A172 (cell line): ENCODE results near the gene EEFSEC. TPM values are rescaled to one million over a fixed set of nuclear protein-coding genes. Genes with fewer than 3 reads are reported as not detected.

ENCODE experiments used
- DNase-seq: peaks from one replicate; pipeline ENCODE4 v3.0.0-alpha.2; 2015; ENCODE audit warnings: low spot score
- total RNA-seq: library from RNA; depleted of rRNA; stranded (reverse); fragments of >200 nt; shearing (Covaris generic); gene quantifications from 2 replicates; pipeline ENCODE4 v1.2.3, GENCODE V29; 2014

Gene EEFSEC
- total RNA-seq, 1 experiment from 2014 or later, result 3.5 TPM

DNA sequence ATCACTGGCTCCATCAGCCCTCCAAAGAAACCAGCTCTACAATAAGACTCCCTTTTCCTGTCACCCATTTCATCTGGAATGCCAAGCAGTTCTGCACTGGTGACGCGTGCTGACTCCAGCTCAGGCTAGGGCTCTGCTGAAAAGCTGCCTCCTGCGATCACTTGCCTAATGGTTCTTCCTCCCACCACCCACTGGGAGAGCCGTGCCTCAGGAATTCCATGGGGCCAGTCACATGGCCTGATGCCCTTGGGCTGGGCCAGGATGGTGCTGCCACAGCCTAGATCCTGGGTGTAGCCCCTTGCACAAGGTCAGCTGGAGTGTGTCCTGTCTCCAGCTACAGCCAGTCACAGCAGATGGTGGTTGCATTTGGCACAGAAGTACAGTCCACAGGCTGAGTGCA is 214.5 kb downstream of the EEFSEC start:
- DNase-seq, result peak; percentile 68

DNA sequence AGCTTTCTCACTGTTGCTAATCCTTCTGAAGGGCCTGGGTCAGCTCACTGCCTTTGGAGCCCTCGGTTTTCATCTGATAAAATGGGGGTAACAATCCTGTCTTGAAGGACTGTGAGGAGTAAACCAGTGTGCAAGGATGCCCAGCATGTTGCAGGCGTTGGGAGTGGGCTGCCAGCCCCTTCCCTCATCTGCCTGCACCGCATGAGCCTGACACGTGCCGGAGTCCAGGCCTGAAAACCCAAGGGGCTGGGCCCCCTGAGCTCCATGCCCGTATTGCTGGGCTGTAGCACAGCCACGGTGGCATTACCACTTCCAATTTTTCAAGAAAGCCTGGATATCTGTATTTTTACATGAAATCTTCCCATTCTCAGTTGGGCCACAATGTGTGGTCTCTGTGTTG is 215.3 kb downstream of the EEFSEC start:
- DNase-seq, result no peak

DNA sequence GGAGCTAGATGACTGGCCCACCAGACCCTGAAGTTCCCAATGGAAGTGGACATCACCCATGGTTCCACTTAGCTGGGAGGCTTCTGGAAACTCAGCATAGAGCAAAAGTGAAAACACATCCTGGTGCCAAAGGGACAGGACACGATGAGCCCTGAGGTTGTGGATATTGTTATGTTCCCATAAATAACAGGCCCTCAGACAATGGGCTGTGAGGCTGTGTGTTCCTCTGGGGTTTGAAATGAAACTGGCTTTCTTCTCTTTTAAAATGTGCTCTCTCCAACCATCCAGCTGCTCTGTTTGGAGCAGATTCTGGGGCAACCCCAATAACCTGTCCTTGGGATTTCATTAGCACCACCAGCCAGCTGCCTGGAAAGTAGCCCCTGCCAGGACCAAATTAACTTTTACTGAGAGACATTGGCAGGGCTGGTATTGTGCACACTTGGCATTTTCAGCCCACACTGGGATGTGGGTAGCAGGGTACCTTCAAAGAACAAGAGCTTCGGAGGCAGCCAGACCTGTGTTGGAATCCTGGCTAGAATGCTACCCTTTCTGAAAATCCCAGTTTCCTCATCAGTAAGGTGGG is 215.9 kb downstream of the EEFSEC start:
- DNase-seq, result no peak

DNA sequence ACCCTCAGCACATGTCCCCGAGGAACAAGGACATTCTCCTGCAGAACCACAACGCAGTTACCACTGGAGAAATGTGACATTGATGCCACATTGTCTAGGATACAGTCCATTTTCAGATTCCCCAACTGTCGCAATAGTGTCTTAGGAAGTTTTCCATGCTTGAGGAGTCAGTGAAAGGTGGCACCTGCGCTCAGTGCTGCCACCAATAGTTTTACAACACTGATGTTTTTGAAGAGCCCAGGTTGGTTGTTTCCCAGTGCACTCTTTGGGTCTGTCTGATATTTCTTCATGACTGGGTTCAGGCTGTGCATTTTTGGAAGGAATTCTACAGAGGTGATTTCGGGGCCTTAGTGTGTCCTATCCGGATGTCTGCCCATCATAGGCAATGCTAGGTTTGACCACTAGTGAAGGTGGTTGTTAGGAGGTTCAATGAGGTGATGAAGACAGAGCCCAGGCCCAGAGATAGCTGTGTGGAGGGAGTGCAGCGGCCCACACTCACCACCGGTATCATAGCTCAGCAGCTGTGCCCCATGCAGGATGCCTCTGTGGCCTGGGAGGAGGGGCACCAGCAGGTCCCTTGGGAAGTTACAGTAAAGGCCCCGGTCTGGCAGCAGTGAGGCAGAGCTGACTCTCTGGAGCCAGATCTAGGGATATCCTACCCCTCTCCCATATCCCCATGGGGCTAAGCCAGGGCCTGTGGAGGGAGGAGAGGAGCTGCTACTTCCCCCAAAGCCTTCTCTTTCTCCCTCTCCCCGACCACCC is 216.8 kb downstream of the EEFSEC start:
- no peak for DNase-seq

DNA sequence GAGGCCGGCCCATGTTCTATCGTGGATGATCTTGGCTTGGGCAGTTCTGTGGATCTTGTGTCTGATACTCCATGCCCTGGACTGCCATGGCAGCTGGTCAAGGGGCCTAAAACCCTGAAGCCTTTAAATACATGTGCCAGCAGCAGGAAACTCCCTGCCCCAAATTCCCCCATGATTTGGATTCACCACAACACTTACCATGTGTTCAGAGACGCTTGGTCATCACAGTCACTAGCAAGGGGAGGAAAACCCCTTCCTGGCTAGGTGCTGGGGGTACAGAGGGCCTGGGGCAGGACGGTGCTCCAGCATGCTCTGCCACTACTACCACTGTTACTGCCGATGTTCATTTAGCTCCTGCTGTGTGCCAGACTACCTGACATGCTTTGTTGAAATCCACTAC is 219.0 kb downstream of the EEFSEC start:
- DNase-seq, result no peak

DNA sequence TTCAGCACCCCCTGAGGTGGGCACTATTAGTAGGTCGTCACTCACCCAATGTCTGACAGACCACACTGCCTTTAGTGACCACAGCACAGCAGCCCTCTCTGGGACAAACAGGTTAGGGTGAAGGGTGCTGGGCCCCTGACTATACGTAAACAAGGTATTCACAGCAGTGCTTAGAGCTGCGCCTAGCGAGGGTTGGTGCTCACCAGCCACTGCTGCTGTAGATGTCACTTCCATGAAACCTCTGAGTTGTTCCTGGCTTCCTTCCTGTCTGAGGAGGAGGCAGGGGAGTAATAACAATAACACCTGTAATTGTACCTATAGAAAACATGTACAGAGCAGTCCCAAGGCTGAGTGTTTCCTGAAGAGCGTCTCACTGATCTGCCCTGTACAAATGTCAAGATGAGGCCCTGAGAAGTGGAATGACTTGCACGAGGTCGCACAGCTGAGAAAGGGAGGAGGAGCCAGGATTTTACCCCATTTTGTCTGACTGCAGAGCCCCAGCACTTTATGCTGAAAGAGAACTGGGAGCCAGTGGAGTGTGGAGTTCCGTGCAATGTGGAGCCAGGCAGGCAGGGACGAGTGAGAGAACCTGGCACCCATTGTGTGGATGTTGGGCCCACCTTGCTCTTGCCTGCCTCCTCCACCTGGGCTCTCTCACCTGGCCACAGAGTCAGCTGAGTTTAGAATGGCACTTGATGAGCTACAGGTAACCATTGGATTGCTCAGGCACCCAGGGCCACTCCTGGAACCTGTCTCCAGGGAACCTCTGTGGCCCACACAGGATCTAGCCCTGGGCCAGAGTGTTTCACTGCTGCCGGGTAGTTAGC is 219.6 kb downstream of the EEFSEC start:
- no peak for DNase-seq

DNA sequence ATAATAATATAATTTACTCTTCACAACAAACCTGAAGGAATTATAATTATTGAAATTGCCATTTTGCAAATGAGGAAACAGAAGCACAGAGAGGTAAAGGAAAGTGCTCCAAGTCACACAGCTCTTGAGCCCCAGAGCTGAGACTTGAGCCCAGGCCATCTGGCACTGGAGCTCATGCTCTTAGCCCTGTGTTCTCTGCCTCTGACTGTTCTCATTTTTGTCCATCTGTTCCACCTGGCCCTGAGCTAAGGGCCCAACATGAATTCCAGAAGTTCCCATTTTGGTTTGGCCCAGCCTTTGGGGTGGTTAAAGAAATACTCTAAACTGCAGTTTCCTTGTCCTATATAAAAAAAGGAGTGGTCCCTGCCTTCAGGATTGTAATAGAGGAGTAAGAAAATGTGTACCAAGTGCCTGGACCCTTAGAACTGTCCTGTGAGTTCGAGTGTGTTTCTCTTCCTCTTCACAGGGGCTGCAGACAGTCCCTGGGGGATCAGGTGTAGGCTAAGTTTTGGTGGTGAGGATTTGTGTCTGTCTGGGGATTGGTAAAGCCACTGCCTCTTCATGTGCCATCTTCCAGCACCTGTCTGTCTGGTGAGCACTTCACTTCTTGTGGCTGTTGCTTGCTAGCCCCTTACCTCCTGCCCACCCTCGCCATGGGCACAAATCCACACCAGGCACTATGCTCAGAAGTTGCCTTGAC is 221.6 kb downstream of the EEFSEC start:
- DNase-seq, result no peak

DNA sequence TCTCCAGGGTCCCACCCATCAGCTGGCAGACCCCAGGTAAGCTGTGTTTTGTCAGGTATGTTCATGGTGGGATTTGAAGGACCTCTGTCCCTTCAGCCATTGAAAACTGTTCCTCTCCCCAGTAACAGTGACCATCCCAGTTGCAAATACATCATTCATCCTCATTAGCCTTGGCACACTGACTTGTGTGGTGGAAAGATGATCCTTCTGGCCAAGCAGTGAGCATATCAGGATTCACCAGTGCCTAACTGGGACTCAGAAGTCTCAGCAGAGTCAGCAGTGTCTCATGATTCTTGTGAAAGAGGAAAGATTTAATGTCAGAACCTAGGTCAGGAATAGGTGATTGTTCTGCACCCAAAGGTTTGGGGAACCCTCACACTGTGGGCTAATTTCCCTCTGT is 223.2 kb downstream of the EEFSEC start:
- no peak for DNase-seq

DNA sequence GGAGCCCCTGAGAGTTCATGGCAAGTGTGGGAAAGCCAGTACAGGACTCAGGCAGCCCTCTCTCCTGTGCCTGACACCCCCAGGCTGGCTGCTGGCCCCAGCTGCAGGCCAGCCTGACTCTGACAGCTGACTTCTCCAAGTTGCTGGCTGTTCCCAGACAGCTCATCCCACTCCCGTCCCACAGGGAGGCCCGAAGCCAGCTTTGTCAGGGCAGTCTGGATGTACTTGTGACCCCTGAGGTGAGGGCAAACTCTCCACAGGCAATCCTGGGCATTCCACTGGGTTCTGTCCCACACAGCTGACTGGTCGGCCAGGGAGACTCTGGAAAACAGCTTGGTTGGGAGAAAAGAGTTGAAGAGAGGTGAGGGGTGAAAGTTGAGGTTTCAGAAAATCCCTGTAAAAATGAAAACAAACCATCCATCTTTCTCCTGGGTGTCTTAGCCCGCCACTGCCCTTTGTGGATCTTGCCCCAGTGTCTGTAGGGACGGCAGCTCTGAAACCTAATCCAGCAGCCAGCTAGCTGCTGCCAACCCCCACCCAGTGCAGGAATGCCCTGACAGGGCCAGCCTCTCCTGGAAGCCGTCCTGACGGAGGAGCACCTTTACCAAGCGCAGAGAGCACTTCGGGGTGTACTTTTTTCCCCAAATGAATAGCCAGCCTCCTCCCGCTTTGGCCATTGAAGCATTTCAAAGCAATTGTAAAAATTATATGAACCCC is 225.5 kb downstream of the EEFSEC start:
- DNase-seq, result peak; percentile 16

DNA sequence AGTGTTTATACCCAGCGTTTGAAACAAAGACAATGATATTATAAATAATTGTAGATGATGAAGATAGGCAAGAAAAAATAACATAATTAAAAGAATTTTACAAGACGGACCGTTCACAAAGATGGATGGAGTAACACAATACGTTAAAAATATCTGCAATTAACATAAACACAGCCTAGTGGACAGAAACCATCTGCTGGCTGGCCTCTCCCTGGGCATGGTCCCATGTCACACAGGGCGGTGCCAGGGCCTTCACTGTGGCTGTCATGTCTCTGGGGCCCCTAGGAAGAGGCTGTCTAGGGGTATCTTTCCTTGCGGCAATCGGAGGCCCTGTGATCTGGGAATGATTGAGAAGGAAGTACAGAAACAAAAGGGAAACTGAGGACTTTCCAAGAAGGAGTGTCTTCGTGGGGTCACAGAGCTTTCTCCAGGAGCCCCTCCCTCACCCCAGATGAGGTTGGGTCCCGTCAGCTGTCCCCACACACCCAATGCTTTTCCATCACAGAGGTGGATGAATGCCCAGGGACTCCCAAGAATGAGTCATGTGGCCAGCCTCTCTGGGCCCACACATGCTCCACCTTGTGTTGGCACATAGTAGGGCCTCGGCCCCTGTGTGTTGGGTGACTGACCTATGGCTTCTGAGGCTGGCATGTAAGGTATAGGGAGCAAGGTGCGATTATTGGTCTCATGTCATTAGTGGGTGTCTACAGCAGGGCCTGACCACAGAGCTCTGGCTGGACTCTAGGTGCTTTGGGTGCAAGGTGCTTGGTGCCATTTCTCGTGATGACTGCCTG is 226.3 kb downstream of the EEFSEC start:
- DNase-seq, result no peak

DNA sequence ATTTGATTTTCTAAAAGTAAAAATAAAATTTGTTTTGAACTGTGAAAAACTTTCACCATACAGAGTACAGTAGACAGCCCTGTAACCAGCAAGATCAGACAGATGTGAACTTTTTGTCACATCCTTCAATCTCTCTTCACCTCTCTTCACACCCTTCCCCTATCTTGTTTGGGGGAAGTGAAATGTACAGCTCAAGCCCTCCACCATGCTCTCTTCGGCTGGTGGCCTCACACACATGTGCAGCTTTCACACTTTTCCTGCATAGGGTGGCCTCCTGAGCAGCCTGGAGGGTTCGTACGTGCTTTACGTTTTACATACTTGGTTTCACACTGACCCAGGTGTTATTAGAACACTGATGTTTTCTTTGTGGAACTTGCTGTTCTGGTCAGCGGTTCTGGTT is 227.0 kb downstream of the EEFSEC start:
- DNase-seq, result no peak

DNA sequence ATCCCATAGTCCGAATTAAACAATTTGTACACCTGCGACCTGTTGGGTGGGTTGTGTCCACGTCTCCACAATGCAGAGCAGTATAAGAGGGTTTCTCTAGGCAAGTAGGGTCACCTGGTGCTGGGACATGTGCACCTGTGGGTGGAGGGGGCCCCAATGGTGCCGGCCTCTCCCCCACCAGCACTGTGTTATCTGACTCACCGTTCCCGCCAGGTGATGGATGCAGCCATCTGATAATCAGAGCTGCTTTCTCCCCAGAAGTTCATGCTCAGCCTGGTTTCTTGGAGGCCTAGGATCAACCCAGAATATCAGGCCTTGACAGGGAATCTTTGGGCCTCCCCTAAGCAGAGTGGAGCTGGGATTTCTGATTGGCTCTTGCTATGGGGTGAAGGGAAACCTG is 227.4 kb downstream of the EEFSEC start:
- DNase-seq, result no peak

DNA sequence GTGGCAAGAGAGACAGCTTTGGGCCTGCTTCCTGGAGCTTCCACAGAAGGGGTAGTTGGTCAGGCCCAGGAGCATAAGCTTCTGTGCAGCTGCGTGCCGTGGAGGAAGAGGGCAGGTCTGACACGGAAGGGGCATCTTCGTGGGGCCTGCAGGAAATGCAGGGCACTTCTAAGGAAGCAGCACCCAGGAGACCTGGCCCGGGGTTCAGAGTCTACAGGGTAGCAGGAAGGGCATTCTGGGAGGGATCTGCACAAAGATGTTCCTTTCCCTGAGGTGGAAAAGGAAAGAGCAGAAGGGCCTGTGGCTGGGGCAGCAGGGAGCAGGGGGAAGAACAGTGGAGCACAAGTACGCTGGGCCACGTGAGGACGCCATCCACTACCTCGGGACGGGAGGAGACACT is 228.3 kb downstream of the EEFSEC start:
- no peak for DNase-seq

DNA sequence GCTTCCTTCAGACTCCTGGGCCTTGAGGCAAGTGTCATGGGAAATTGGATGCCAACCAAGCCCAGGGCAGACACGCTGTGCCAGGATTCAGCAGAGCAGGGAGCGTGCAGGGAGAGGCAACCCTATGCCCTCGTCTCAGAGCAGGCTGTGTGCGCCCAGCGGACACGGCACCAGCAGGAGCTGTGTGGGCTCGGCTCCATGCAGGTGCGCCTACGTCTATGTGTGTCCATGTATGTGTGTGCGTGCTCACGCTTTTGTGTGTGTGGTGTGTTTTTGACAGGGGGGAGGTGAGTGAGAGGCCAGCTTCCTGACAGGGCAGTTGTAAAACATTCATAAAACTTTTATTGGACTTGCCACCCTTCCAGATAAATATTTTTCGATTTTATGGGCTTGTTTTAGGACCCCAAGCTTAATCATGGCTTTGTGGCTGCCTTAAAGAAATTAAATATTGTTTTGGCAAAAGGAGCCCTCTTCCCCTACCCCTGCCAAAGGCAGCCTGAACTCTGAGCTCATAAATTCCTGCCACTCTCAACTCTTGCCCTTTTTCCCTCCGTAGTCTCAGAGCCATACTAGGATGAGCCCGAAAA is 229.0 kb downstream of the EEFSEC start:
- DNase-seq, result no peak

DNA sequence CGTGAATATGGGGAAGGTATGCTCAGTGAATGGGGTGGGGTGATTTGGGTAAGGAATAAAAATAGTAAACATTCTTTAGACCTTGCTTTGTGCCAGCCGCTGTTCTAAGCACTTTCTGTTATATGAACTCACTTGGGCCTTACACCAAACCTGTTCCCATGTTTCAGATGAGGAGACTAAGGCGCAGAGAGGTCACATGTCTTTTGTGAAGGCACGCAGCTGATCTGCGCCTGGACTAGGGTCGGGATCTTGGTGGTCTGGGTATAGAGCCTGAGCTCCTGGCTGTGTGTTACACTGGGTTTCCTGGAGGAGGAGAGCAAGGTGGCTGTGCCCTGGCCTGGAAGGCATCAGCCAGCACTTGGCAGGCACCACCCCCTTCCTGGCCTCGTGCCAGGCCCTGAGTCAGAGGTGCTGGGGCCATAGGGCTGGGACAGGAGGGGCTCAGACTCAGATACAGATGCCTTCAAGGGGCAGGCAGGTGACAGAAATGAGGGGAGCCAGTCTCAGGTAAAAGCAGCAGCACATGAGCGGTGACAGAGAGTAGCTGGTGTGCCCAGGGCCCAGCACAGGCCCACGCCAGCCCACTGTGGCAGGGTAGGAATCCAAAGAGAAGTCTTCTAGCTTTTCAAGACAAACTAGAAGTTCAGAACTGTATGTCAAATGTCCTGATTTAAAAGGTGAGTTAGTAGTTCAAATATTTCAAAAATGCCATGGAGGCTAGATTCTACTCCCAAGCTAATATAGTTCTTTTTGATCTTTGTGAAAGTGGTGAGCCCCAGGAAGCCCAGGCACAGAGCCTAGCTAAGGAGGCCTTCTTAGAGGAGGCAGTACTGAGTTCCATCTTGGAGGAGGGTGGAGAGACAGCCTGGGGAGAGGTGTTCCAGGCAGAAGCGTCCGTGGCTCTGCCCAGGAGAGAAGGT is 230.3 kb downstream of the EEFSEC start:
- DNase-seq, result peak; percentile 84

DNA sequence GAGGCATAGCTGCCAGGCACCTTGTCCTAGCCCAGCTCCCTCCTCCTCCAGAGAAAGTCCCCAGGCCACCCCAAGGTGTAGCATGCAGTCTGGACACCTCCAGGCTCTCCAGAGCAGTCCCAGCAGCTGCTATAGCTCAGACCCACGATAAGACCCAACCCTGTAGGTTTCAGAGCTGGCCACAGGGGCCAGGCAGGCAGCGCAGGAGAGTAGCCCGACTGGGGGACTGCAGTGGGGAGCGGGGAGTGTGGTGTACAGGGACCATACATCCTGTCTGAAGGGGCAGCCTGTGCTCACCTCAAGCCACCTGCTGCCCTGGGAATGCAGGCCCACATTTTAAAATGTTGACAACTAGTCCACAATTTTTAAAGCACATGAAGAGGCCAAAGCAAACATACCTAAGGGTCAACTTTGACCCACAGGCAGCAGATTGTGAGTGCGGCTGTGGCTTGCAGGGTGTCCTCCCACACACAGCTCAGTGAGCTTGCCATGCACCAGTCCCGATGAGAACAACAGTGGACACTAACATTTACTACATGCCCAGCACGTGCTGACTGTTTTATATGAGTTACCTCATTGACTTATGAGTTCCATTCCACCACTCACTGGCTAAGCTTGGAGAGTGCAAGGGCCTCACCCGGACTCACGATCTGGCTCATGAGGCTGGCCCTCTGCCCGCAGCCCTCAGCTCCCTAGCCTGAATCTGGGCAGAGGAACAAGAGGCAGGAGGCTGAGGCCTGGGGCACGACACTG is 232.0 kb downstream of the EEFSEC start:
- DNase-seq, result no peak

DNA sequence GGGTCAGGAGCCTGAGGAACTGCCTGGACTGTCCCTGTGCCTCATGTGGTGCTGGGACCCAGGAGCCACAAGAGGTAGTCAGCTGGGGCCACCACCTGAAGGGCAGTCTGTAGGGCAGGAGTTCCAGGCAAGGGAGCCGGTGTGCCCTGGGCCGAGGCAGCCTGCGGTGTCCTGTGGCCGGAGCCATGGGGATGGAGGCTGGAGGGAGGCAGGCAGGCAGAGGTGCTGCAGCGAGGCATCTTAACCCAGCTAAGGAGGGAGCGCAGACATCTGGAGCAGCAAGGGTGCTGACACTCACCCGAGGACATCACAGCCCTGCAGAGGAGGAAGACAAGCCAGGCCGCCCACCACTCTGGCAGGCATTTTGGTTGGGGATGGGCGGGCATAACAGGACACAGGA is 235.7 kb downstream of the EEFSEC start:
- DNase-seq, result no peak

DNA sequence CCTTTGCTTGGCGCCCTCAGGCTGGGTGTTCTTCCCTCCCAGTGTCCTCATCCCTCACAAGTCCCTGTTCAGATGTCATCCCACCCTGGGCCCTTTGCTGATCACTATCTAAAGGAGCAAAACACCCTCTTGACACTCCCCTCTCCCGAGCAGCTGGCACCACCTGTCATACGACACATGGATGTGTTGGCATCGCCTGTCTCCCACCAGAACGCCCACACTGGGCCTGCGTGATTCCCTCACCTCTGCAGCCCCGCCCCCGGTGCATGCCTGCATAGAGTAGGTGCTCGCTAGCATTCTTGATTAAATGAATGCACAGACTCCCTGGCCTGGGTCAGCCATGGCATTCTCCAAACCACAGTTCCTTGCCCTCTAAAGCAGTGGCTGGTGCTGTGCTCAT is 237.6 kb downstream of the EEFSEC start:
- no peak for DNase-seq

DNA sequence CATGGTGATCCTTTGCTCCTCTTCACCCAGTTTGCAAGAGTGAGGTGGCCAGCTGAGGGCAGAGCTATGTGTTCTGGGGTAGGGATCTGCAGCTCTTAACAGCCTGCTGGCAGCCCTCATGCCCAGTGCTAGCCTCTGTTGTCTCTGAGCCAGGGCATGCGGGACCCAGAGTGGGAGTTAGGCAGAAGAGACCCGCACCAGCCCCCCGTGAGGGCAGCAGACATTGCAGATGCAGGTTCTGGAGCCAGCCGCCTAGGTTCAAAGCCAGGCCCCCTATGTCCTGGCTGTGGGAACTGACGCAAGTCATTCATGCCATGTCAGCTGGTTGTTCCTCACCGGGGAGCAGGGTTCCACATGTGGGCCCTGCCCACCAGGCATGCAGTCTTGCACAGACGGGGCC is 238.7 kb downstream of the EEFSEC start:
- no peak for DNase-seq
